K562 (cell line): ENCODE data around the gene PPP1R13L. TPM values are rescaled to one million over a fixed set of nuclear protein-coding genes. Genes with fewer than 3 reads are reported as not detected.

ENCODE experiments used
- ARHGAP35 ChIP-seq: fragments of 450-650 bp; IDR thresholded peaks from 2 replicates; pipeline ENCODE4 v1.6.1; 2018; ENCODE audit not compliant: partially characterized antibody
- ASH1L ChIP-seq: fragments of 450-650 bp; IDR thresholded peaks from 2 replicates; pipeline ENCODE4 v1.6.1; 2018; ENCODE audit warnings: borderline replicate concordance, mild to moderate bottlenecking, low read depth; ENCODE audit not compliant: partially characterized antibody
- C11orf30 ChIP-seq: fragments of 450-650 bp; IDR thresholded peaks from 2 replicates; pipeline ENCODE4 v1.6.1; 2016; ENCODE audit warnings: low read depth, mild to moderate bottlenecking
- CGGBP1 ChIP-seq: fragments of 250-450 bp; sonication (Bioruptor Pico); IDR thresholded peaks from 2 replicates; pipeline ENCODE4 v1.9.0; 2021; ENCODE audit warnings: mild to moderate bottlenecking
- CLOCK ChIP-seq: fragments of 250-450 bp; sonication (Bioruptor Pico); IDR thresholded peaks from 2 replicates; pipeline ENCODE4 v1.4.0; 2020; ENCODE audit warnings: mild to moderate bottlenecking, moderate library complexity, borderline replicate concordance
- CREB1 ChIP-seq, 2 experiments: sonication (generic) in 1 of 2; formaldehyde crosslinking in 1 of 2; IDR thresholded peaks; 2 replicates each; pipeline versions ENCODE4 v1.6.1 to v1.8.0; 2012 to 2022; ENCODE audit warnings: inconsistent platforms in 1 of 2, mild to moderate bottlenecking in 1 of 2, missing genetic modification reagents in 1 of 2, moderate library complexity in 1 of 2
- HIVEP1 ChIP-seq: fragments of 250-450 bp; sonication (Bioruptor Pico); IDR thresholded peaks from 2 replicates; pipeline ENCODE4 v1.4.0; 2020; ENCODE audit warnings: mild to moderate bottlenecking
- MTA3 ChIP-seq: fragments of 450-650 bp; formaldehyde crosslinking; IDR thresholded peaks from 2 replicates; pipeline ENCODE4 v1.6.1; 2017; ENCODE audit warnings: mild to moderate bottlenecking, borderline replicate concordance
- NCOA1 ChIP-seq: fragments of 450-650 bp; IDR thresholded peaks from 2 replicates; pipeline ENCODE4 v1.6.1; 2016; ENCODE audit warnings: low read depth
- SAP30 ChIP-seq: fragments of 200-600 bp; sonication (generic); IDR thresholded peaks from 2 replicates; pipeline ENCODE4 v1.6.1; 2012; ENCODE audit warnings: borderline replicate concordance, low read depth, mild to moderate bottlenecking, moderate library complexity, low read length, control low read depth, inconsistent platforms; ENCODE audit not compliant: insufficient read depth, poor library complexity, severe bottlenecking
- TBL1XR1 ChIP-seq, 2 experiments: IDR thresholded peaks; 2 replicates each; pipeline ENCODE4 v1.6.1; 2012; ENCODE audit warnings: improper control_type of control experiment in 2 of 2, low read length in 2 of 2, mild to moderate bottlenecking in 1 of 2
- THAP7 ChIP-seq: fragments of 250-450 bp; sonication (Bioruptor Pico); IDR thresholded peaks from 2 replicates; pipeline ENCODE4 v1.5.0; 2021
- ZBTB11 ChIP-seq, 3 experiments: fragments of 200-800 bp in 1 of 3; fragments of 250-450 bp in 1 of 3; fragments of 450-650 bp in 1 of 3; sonication (Bioruptor Pico) in 1 of 3; sonication (Bioruptor generic) in 1 of 3; formaldehyde crosslinking in 1 of 3; IDR thresholded peaks; 2 replicates each; pipeline versions ENCODE4 v1.6.1 to v1.8.0; 2016 to 2022; ENCODE audit warnings: mild to moderate bottlenecking in 2 of 3, missing genetic modification characterization in 2 of 3, missing compliant biosample characterization in 1 of 3, moderate library complexity in 1 of 3
- polyA plus RNA-seq, 8 experiments: library from polyadenylated mRNA; depleted of rRNA in 4 of 8; stranded (reverse) in 5 of 8; unstranded in 3 of 8; fragments of >200 nt; fragmentation: Nextera tagmentation in 2 of 8; fragmentation: Illumina TruSeq in 1 of 8; extraction: Ambion mirVana in 2 of 8; extraction: Trizol in 1 of 8; gene quantifications; 2 replicates each; pipeline versions ENCODE4 v1.2.1 to v1.2.3, GENCODE V29; 2011 to 2014; ENCODE audit warnings: inconsistent platforms in 1 of 8, missing spikeins in 1 of 8
- total RNA-seq, 7 experiments: library from RNA; depleted of rRNA in 6 of 7; stranded (reverse); fragments of >200 nt in 6 of 7; fragmentation: Illumina TruSeq in 2 of 7; extraction: Trizol in 2 of 7; gene quantifications; 2 replicates each; pipeline versions ENCODE4 v1.2.1 to v1.2.3, GENCODE V29; 2011 to 2021; ENCODE audit warnings: low replicate concordance in 1 of 7
- TF ChIP-seq, protein P1 (sequence below): fragments of 450-650 bp; IDR thresholded peaks from 2 replicates; pipeline ENCODE4 v1.7.0; 2016; ENCODE audit warnings: borderline replicate concordance
- TF ChIP-seq, protein P2 (sequence below): sonication (generic); formaldehyde crosslinking; IDR thresholded peaks from 2 replicates; pipeline ENCODE4 v1.8.0; 2022; ENCODE audit warnings: mild to moderate bottlenecking, missing genetic modification reagents

PPP1R13L gene
- total and polyA plus RNA-seq, 9 of the 15 experiments (the other 6 are each of a cell fraction or from before 2014, with no cell fraction given): 0.32 to 6.7 (median 2.0) TPM

- peak; percentile 76 for TF ChIP-seq SAP30
- no peak; a peak in 1 of 4 replicates for TF ChIP-seq TBL1XR1 (IDR thresholded peaks at IDR 0.05; ENCODE audit: low read length in 2 of 2)
- TF ChIP-seq NCOA1: peak; percentile 16; the same call in 1 of the 2 replicates
- TF ChIP-seq, protein P1, sequence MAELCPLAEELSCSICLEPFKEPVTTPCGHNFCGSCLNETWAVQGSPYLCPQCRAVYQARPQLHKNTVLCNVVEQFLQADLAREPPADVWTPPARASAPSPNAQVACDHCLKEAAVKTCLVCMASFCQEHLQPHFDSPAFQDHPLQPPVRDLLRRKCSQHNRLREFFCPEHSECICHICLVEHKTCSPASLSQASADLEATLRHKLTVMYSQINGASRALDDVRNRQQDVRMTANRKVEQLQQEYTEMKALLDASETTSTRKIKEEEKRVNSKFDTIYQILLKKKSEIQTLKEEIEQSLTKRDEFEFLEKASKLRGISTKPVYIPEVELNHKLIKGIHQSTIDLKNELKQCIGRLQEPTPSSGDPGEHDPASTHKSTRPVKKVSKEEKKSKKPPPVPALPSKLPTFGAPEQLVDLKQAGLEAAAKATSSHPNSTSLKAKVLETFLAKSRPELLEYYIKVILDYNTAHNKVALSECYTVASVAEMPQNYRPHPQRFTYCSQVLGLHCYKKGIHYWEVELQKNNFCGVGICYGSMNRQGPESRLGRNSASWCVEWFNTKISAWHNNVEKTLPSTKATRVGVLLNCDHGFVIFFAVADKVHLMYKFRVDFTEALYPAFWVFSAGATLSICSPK: no peak
- peak; percentile 30 for TF ChIP-seq ASH1L
- no peak for TF ChIP-seq CLOCK (CRISPR knock-in tag)
- TF ChIP-seq, protein P2, sequence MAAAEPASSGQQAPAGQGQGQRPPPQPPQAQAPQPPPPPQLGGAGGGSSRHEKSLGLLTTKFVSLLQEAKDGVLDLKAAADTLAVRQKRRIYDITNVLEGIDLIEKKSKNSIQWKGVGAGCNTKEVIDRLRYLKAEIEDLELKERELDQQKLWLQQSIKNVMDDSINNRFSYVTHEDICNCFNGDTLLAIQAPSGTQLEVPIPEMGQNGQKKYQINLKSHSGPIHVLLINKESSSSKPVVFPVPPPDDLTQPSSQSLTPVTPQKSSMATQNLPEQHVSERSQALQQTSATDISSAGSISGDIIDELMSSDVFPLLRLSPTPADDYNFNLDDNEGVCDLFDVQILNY (CRISPR knock-in tag): no peak
- no peak for TF ChIP-seq CGGBP1
- peak; percentile 60; the same call in 1 of the 2 replicates for TF ChIP-seq MTA3
- no peak for TF ChIP-seq ARHGAP35
- no peak for TF ChIP-seq HIVEP1 (CRISPR knock-in tag)
- TF ChIP-seq CREB1 (IDR thresholded peaks at IDR 0.05): peak; percentile 61
- TF ChIP-seq CREB1 (CRISPR knock-in tag; IDR thresholded peaks at IDR 0.05): peak; percentile 66; the same call in 1 of the 2 replicates
- TF ChIP-seq ZBTB11 (CRISPR knock-in tag; IDR thresholded peaks at IDR 0.05): peak in 2 of 3 experiments; percentile 22 to 69; a peak in 2 of 6 replicates
- TF ChIP-seq C11orf30: no peak; the same call in 1 of the 2 replicates
- TF ChIP-seq THAP7 (CRISPR knock-in tag): no peak
These were observed 18.8 kb upstream of the PPP1R13L start, which contains the start of gene ERCC1 (continued) for GRCh38 chr19:45423589-45424190.
